ENCODE measurements around the gene EXOC7.

GRCh38 chr17:76151896-76152454 is 48.4 kb upstream of the EXOC7 start:
- TF ChIP-seq EZH2 (IDR thresholded peaks at IDR 0.05) (no peak), POLR2AphosphoS5 (IDR thresholded peaks at IDR 0.05; ENCODE audit: borderline replicate concordance, low read depth, low read length) (no peak), FOXP2 (optimal IDR thresholded peaks at IDR 0.05; ENCODE audit: control extremely low read depth, extremely low read length, insufficient read depth) (no peak)

All from SK-N-MC (cell line).